ES-I3 (cell line): ENCODE measurements around the gene RGS9.
A peak's percentile ranks its signal among the peaks of the same experiment; 100 is the strongest.
"Not testable (repeated sequence)": the region's sequence is repeated elsewhere in the genome, so short reads cannot be mapped to it uniquely, and the experiment has no call there.

ENCODE experiments used
- H3K36me3 ChIP-seq: 2 replicates; pipeline ENCODE4 v1.6.1; 2013; ENCODE audit warnings: mild to moderate bottlenecking, low read length, control low read depth, moderate library complexity; ENCODE audit not compliant: insufficient read depth
- H3K4me1 ChIP-seq: 2 replicates; pipeline ENCODE4 v1.6.1; 2013; ENCODE audit warnings: mild to moderate bottlenecking, control low read depth, low read length; ENCODE audit not compliant: insufficient read depth
- H3K9ac ChIP-seq: 2 replicates; pipeline ENCODE4 v1.6.1; 2013; ENCODE audit warnings: low read depth, mild to moderate bottlenecking, low read length, moderate library complexity
- H3K9me3 ChIP-seq: 2 replicates; pipeline ENCODE4 v1.6.1; 2013; ENCODE audit warnings: mild to moderate bottlenecking, low read length, moderate library complexity; ENCODE audit not compliant: control insufficient read depth, insufficient read depth

The RGS9 gene

DNA sequence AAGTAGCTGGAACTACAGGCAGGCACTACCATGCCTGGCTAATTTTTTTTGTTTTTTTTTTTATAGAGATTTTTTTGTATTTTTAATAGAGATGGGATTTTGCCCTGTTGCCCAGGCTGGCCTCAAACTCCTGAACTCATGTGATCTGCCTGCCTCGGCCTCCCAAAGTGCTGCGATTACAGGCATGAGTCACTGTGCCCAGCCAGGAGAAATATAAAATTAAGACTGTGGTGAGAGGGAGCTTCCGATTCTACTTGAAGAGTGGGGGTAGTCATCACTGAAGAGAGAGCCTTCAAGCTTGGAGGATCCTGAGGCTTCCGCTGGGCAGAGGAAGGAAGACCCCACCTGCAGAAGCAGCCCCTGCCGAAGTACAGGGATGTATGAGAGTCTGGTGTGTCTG is 34.4 kb upstream of the RGS9 start:
- H3K36me3 ChIP-seq = no peaks in the 10 kb centered on the region; the same call in 1 of the 2 replicates
- peaks cover 8% of the 10 kb centered on the region; the same call in 1 of the 2 replicates for H3K4me1 ChIP-seq
- no peak overlapping the region for H3K9ac ChIP-seq
- no peaks in the 10 kb centered on the region for H3K9me3 ChIP-seq

DNA sequence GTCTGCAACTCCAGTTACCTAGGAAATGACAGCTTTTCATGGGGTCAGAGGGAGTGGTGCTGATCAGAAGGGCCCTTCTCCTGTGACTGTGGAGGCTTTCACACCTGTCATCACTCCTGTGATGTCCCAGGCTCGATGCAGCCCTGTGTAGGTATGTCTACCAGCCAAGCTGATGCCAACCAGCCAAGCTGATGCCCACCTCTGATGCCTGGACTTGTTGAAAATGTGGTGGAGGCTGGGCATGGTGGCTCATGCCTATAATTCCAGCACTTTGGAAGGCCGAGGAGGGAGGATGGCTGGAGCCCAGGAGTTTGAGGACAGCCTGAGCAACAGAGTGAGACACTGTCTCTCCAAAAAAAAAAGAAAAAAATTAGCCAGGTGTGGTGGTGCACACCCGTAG is 33.7 kb upstream of the RGS9 start:
- no peaks in the 10 kb centered on the region; the same call in 1 of the 2 replicates for H3K36me3 ChIP-seq
- peaks cover 8% of the 10 kb centered on the region; the same call in 1 of the 2 replicates for H3K4me1 ChIP-seq
- H3K9ac ChIP-seq = no peak overlapping the region
- no peaks in the 10 kb centered on the region for H3K9me3 ChIP-seq

DNA sequence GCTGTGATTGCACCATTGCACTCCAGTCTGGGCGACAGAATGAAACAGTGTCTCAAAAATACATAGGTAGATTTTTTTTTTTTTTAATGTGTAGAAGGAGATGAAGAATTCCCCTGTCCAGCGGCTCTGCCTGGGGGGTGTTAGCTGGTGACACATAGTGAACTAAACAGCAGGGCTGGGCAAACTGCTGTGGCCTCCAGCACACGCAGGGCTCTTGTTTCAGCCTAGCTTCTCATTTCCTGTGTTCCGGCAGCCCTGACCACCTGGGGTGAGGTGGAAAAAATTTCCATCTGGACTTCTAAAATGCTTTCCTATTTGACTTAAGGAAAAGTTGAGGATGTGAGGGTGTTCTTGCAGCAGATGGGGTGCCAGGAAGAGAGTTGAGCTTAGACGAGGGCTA is 33.3 kb upstream of the RGS9 start:
- Histone ChIP-seq H3K36me3 (no peaks in the 10 kb centered on the region; the same call in 1 of the 2 replicates), H3K9me3 (no peaks in the 10 kb centered on the region), H3K4me1 (peaks cover 8% of the 10 kb centered on the region; the same call in 1 of the 2 replicates), H3K9ac (no peak overlapping the region)

DNA sequence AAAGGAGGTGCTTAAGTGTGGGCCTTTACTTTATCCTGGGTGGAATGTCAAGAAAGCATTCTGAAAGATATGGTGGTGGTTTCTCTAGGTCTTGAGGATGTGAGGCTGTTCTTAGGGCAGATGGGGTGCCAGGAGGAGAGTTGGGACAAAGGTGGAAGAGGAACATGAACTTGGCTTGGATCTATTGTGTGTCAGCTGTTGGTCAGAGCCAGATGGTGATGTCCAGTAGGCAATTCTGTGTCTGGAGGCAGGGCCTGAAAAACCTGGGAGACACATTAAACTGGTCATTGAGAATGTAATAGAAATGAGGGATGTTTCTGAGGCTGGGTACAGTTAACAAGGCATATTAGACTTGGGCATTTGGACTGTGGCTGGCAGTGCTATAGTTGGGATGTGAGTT is 32.6 kb upstream of the RGS9 start:
- Histone ChIP-seq H3K36me3 (no peaks in the 10 kb centered on the region; the same call in 1 of the 2 replicates), H3K9me3 (no peaks in the 10 kb centered on the region), H3K4me1 (peaks cover 8% of the 10 kb centered on the region; the same call in 1 of the 2 replicates), H3K9ac (no peak overlapping the region)

DNA sequence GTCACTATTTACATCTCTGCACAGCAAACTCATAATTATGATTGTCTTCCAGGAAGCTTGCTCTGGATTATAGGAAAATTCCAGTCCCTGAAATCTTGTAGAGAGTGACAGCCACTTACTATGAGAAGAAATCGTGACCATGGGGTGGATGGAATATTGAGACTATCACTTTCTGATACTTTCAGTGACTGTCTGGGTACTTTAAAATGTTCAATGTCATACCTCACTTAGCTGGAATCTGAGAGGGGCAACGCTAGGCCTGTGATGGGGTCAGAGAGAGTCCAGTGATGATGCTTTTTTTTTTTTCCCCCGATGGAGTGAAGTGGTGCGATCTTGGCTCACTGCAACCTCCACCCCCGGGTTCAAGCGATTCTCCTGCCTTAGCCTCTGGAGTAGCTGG is 32.2 kb upstream of the RGS9 start:
- Histone ChIP-seq H3K9ac (no peak overlapping the region), H3K36me3 (no peaks in the 10 kb centered on the region; the same call in 1 of the 2 replicates), H3K4me1 (peaks cover 8% of the 10 kb centered on the region; the same call in 1 of the 2 replicates), H3K9me3 (no peaks in the 10 kb centered on the region)

DNA sequence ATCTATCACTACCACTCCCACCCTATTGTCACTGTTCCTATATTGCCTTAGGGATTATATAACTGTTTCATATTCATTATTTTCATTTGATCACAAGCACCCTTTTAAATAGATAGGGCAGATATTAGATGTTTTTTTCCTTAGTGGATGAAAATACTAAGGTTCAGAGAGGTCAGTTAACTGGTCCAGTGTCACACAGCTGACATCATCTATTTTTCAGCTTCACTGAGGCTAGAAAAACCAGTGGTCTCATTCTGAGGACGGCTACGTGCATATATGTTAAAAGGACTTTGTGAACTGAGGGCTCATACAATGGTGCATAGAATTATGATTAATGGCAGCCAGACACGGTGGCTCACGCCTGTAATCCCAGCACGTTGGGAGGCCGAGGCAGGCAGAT is 29.0 kb upstream of the RGS9 start:
- Histone ChIP-seq H3K4me1 (no peaks in the 10 kb centered on the region), H3K9ac (no peak overlapping the region), H3K36me3 (peaks cover 4% of the 10 kb centered on the region)

DNA sequence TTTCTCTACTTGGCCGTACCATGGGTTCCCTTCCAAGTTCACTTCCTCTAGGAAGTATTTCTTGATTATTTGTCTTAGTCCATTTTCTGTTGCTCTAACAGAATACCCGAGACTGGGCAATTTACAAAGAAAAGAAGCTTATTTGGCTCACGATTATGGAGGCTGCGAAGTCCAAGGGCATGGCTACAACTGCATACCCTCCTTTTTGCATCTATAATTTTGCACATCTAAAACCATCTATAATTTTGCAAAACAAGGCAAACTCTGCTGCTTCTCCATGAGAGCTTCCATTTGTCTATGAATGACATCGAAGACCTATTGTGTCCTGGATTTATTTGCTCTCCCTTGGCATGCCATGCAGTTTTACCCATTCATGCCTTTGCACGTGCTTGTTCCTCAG is 27.6 kb upstream of the RGS9 start:
- Histone ChIP-seq H3K36me3 (peaks cover 4% of the 10 kb centered on the region; the same call in 1 of the 2 replicates), H3K9ac (no peak overlapping the region), H3K4me1 (no peaks in the 10 kb centered on the region), H3K9me3 (no peaks in the 10 kb centered on the region)

More for the DNA sequence above, 29.0 kb upstream of the RGS9 start:
- no peaks in the 10 kb centered on the region for H3K9me3 ChIP-seq

DNA sequence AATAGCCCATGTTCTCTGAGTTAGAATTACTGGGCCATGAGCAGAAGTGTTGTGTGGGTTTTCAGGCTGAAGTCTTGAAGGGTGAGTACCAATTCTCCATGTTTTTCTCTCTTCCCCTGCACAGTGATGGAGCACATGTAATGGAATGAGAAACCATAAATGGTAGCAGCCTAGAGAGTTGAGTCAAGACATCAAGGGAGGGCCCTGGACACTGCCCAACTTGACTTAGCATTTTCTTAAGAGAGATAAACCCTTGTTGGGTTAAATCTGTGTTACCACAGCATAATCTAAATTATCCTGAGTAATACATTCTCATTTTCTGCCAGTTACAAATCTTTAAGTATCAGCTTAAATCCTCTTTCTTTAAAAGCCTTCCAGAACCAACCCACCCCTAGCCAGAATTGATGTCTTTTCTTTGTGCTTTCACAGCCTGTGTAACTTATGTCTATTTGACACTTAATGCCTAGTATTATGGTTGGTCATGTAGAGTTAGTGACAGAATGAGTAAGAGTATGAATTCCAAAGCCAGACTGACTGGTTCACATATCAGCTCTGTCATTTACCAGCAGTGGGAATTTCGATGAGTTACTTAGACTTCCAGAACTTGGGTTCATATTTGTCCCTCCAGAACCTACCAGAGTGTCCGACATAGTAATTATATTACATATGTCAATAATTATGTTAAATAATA is 27.0 kb upstream of the RGS9 start:
- Histone ChIP-seq H3K9ac (no peak overlapping the region), H3K36me3 (peaks cover 4% of the 10 kb centered on the region; the same call in 1 of the 2 replicates), H3K4me1 (no peaks in the 10 kb centered on the region), H3K9me3 (no peaks in the 10 kb centered on the region)

DNA sequence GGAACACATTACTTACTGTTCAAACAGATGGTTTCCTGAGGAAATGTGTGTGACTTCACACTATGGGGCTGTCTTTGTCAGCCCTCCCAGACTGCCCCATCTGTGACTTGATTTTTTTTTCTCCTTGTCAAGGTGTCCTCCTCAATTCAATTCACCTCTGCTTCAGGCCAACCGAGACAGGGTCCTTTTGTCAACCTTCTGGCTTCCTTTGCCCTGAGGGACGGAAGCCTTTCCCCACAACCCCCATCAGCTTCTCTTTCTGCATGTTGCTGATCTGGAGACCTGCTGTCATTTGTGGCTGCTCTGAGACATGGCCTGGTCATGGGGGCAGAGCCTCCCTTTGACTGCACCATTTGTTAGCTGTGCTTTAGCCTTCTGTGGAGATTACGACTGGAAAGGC is 21.3 kb upstream of the RGS9 start:
- no peak overlapping the region for H3K9ac ChIP-seq
- H3K36me3 ChIP-seq = peaks cover 4% of the 10 kb centered on the region; the same call in 1 of the 2 replicates
- no peaks in the 10 kb centered on the region for H3K4me1 ChIP-seq
- no peaks in the 10 kb centered on the region for H3K9me3 ChIP-seq

DNA sequence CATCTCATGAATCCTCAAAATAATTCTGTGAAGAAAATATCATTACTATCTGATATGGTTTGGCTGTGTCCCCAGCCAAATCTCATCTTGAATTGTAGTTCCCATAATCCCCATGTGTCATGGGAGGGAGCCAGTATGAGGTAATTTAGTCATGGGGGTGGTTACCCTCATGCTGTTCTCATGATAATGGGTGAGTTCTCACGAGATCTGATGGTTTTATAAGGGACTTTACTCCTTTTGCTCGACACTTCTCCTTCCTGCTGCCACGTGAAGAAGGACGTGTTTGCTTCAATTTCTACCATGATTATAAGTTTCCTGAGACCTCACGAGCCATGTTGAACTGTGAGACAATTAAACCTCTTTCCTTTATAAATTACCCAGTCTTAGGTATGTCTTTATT is 20.7 kb upstream of the RGS9 start:
- not testable (repeated sequence) for H3K9ac ChIP-seq, H3K9me3 ChIP-seq, H3K36me3 ChIP-seq, H3K4me1 ChIP-seq

DNA sequence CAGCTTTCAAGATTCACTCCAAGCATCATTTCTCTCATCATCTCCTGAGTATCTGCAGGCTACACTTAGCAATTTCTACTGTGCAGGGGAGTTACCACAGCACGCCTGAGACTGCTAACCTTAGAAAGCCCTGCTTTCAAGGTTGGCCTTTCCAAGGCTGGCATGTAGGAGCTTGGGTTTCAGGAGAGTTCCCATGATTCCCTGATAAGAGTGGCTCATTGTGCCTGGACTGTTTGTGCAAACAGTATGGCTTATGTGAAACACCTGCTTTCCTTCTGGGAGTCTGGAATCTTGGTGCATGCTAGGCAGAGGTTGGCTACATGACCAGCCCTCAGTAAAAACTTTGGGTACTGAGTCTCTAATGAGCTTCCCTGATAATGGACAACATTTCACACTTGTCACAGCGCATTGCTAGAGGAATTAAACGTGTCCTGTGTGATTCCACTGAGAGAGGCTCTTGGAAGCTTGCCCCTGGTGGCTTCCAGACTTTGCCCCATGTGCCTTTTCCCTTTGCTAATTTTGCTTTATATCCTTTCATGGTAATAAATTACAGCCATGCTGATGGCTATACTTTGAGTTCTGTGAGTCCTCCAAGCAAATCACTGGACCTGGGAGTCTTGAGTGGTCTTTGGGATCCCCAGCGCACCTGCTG is 19.7 kb upstream of the RGS9 start:
- H3K36me3 ChIP-seq = no peaks in the 10 kb centered on the region
- H3K9ac ChIP-seq = no peak overlapping the region
- H3K9me3 ChIP-seq = no peaks in the 10 kb centered on the region
- no peaks in the 10 kb centered on the region for H3K4me1 ChIP-seq

DNA sequence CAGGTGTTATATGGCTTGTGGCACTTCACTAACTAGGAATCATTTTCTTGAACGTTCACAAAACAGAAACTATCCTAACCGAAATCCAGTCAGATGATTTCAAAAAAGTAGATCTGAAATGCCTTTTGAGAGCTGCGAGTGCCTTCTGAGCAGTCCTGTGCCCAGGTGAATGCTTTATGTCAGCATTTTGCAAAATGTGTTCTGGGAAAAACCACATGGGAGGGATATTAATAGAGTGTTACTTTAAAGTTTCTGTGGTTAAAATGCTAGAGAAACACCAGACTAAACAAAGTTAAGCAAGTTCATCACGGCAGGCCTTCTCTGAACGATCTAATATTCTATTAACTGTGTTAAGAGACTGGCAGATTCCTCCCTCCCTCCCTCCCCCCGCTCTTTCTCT is 15.8 kb upstream of the RGS9 start:
- Histone ChIP-seq H3K9ac (no peak overlapping the region), H3K9me3 (no peaks in the 10 kb centered on the region), H3K36me3 (no peaks in the 10 kb centered on the region), H3K4me1 (0 out of 2 replicates have a peak, but pooled peaks cover 2% of the 10 kb centered on the region)

DNA sequence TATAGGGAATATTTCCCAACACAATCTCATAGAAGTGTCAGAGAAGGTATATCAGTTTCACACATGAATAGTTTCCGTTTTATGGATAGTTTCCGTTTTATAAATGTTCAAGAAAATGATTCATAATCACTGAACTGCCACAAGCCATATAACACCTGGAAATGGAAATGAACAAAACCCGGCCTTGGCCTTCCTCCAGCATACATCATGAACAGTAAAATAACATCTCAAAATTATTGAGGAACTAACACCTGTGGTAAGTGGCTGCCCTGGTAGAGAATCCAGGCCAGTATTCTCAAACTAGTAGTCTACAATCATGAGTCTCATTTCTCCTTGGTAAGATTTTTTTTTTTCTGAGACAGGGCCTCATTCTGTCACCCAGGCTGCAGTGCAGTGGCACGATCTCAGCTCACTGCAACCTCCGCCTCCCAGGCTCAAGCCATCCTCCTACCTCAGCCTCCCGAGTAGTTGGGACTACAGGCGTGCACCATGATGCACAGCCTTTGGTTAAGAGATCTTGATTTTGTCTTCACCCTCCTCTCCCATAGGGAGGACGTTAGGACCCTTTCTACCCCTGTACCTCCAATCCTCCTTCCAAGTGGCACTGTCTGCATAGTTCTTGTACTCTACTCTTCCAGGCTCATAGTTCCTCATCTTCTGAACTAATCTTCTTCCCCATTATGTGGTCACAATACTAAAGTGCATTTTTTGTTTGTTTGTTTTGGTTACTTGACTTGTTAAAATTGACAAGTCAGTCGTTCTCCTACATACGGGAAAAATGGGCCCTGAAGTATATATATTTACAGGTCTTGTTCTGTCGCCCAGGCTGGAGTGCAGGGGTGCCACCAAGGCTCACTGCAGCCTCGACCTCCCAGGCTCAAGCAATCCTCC is 15.0 kb upstream of the RGS9 start:
- no peaks in the 10 kb centered on the region for H3K9me3 ChIP-seq
- H3K36me3 ChIP-seq = no peaks in the 10 kb centered on the region
- H3K9ac ChIP-seq = peak overlapping the region; percentile 83; the same call in 1 of the 2 replicates
- H3K4me1 ChIP-seq = 0 out of 2 replicates have a peak, but pooled peaks cover 2% of the 10 kb centered on the region
